HEK293T (cell line): ENCODE measurements around the gene IKZF5.

Experiments
- CTCF ChIA-PET: fragments of 350-600 bp; formaldehyde crosslinking; extraction: SDS; loops from one replicate; lab custom pipeline; 2021; ENCODE audit warnings: antibody characterized with exemption, inconsistent platforms; lab: Yijun Ruan, JAX
- POLR2A ChIA-PET: fragments of 350-600 bp; formaldehyde crosslinking; extraction: SDS; loops from one replicate; lab custom pipeline; 2020; ENCODE audit warnings: antibody characterized with exemption, inconsistent platforms; lab: Yijun Ruan, JAX
- DNase-seq: peaks from one replicate; pipeline ENCODE4 v3.0.0; 2012; ENCODE audit warnings: mixed read lengths; ENCODE audit errors: extremely low spot score
- ARNT ChIP-seq: fragments of 450-650 bp; IDR thresholded peaks from 2 replicates; pipeline ENCODE4 v1.6.1; 2017; ENCODE audit warnings: mild to moderate bottlenecking
- BHLHE40 ChIP-seq: fragments of 450-650 bp; IDR thresholded peaks from 2 replicates; pipeline ENCODE4 v1.6.1; 2016; ENCODE audit warnings: mild to moderate bottlenecking, moderate library complexity, borderline replicate concordance
- CTBP1 ChIP-seq: fragments of 450-650 bp; IDR thresholded peaks from 2 replicates; pipeline ENCODE4 v1.6.1; 2016; ENCODE audit warnings: borderline replicate concordance
- ELF4 ChIP-seq: fragments of 450-650 bp; IDR thresholded peaks from 2 replicates; pipeline ENCODE4 v1.6.1; 2017; ENCODE audit warnings: antibody characterized with exemption
- FOXA1 ChIP-seq: fragments of 450-650 bp; IDR thresholded peaks from 2 replicates; pipeline ENCODE4 v1.6.1; 2016; ENCODE audit warnings: mild to moderate bottlenecking
- FOXK2 ChIP-seq: fragments of 450-650 bp; IDR thresholded peaks from 2 replicates; pipeline ENCODE4 v1.6.1; 2016; ENCODE audit warnings: mild to moderate bottlenecking
- FOXM1 ChIP-seq: fragments of 450-650 bp; IDR thresholded peaks from 2 replicates; pipeline ENCODE4 v1.6.1; 2017; ENCODE audit warnings: mild to moderate bottlenecking, borderline replicate concordance
- HDGF ChIP-seq: fragments of 450-650 bp; IDR thresholded peaks from 2 replicates; pipeline ENCODE4 v1.6.1; 2017; ENCODE audit warnings: antibody characterized with exemption, borderline replicate concordance
- L3MBTL2 ChIP-seq: fragments of 450-650 bp; conservative IDR thresholded peaks from 2 replicates; pipeline ENCODE4 v1.6.1; 2016; ENCODE audit warnings: mild to moderate bottlenecking
- LEF1 ChIP-seq: fragments of 450-650 bp; IDR thresholded peaks from 2 replicates; pipeline ENCODE4 v1.6.1; 2017; ENCODE audit warnings: mild to moderate bottlenecking, borderline replicate concordance
- NFRKB ChIP-seq: fragments of 450-650 bp; IDR thresholded peaks from 2 replicates; pipeline ENCODE4 v1.6.1; 2016; ENCODE audit warnings: mild to moderate bottlenecking, moderate library complexity
- PKNOX1 ChIP-seq: fragments of 450-650 bp; IDR thresholded peaks from 2 replicates; pipeline ENCODE4 v1.6.1; 2016
- SP1 ChIP-seq: fragments of 450-650 bp; IDR thresholded peaks from 2 replicates; pipeline ENCODE4 v1.6.1; 2017
- SUZ12 ChIP-seq: fragments of 450-650 bp; IDR thresholded peaks from 2 replicates; pipeline ENCODE4 v1.6.1; 2016; ENCODE audit warnings: mild to moderate bottlenecking
- TARDBP ChIP-seq: fragments of 450-650 bp; IDR thresholded peaks from 2 replicates; pipeline ENCODE4 v1.6.1; 2016
- ZNF384 ChIP-seq: fragments of 450-650 bp; IDR thresholded peaks from 2 replicates; pipeline ENCODE4 v1.6.1; 2016

IKZF5 gene

GRCh38 chr10:123000155-123000554 is 8.4 kb downstream of the IKZF5 start:
- TF ChIP-seq PKNOX1 (0 out of 2 replicates have a peak, but pooled peaks have one; percentile 33), TARDBP (no peak)
- ChIA-PET POLR2A (interaction anchor here (1.2 to 2.9 kb wide), 2 partner anchors 8 to 20 kb away, joined by 7 to 14 read pairs; partner anchors contain the start of genes ACADSB, IKZF5 and PSTK), CTCF (no interaction called here)
- DNase-seq, result no peak

- ChIA-PET POLR2A (interaction anchor here (1.2 to 2.9 kb wide), 2 partner anchors 9 to 19 kb away, joined by 7 to 14 read pairs; partner anchors contain the start of genes ACADSB, IKZF5 and PSTK), CTCF (interaction anchor here (1.4 kb wide), 1 partner anchor 8 kb away, joined by 3 read pairs; no protein-coding TSS in a partner anchor)
- no peak for DNase-seq
- TF ChIP-seq SP1, result no peak
Measured at GRCh38 chr10:122999347-122999746, 9.2 kb downstream of the IKZF5 start.

- POLR2A ChIA-PET, result interaction anchor here (1.2 to 2.9 kb wide), 2 partner anchors 9 to 18 kb away, joined by 7 to 14 read pairs; partner anchors contain the start of genes ACADSB, IKZF5 and PSTK
- CTCF ChIA-PET, result interaction anchor here (1.4 kb wide), 1 partner anchor 8 kb away, joined by 3 read pairs; no protein-coding TSS in a partner anchor
- DNase-seq, result no peak
- no peak for TF ChIP-seq LEF1
- TF ChIP-seq NFRKB, result no peak
- TF ChIP-seq CTBP1, result no peak
- TF ChIP-seq HDGF, result no peak
- TF ChIP-seq ZNF384, result no peak
- TF ChIP-seq FOXM1, result no peak
- TF ChIP-seq SUZ12, result no peak
- no peak for TF ChIP-seq ELF4
- no peak for TF ChIP-seq PKNOX1
- no peak for TF ChIP-seq TARDBP
- no peak for TF ChIP-seq FOXK2
- no peak for TF ChIP-seq BHLHE40
- TF ChIP-seq ARNT, result no peak
- no peak for TF ChIP-seq SP1
- no peak for TF ChIP-seq FOXA1
Measured at GRCh38 chr10:122998934-122999333, 9.7 kb downstream of the IKZF5 start.

GRCh38 chr10:122998360-122998917 is 10.2 kb downstream of the IKZF5 start:
- DNase-seq, result no peak

GRCh38 chr10:122997864-122998263 is 10.7 kb downstream of the IKZF5 start:
- ChIA-PET POLR2A (interaction anchor here (2.9 kb wide), 1 partner anchor 10 kb away, joined by 14 read pairs; the partner anchor contains the start of genes ACADSB and IKZF5), CTCF (no interaction called here)
- no peak for TF ChIP-seq TARDBP
- TF ChIP-seq NFRKB, result no peak
- TF ChIP-seq FOXK2, result no peak
- no peak for TF ChIP-seq PKNOX1
- no peak for TF ChIP-seq CTBP1
- TF ChIP-seq SP1, result no peak
- TF ChIP-seq ZNF384, result no peak
- TF ChIP-seq HDGF, result no peak
- TF ChIP-seq FOXA1, result no peak
- no peak for TF ChIP-seq ELF4
- no peak for TF ChIP-seq L3MBTL2
- no peak for TF ChIP-seq BHLHE40
- TF ChIP-seq SUZ12, result no peak
- no peak for DNase-seq

More at GRCh38 chr10:122998360-122998917, 10.2 kb downstream of the IKZF5 start:
- TF ChIP-seq LEF1 (no peak), PKNOX1 (no peak), FOXK2 (no peak), ARNT (no peak), HDGF (no peak), BHLHE40 (no peak), L3MBTL2 (no peak), ELF4 (no peak), FOXM1 (no peak), FOXA1 (no peak), CTBP1 (no peak), NFRKB (no peak)
- ChIA-PET POLR2A (interaction anchor here (2.9 kb wide), 1 partner anchor 10 kb away, joined by 14 read pairs; the partner anchor contains the start of genes ACADSB and IKZF5), CTCF (interaction anchor here (1.4 kb wide), 1 partner anchor 9 kb away, joined by 3 read pairs; no protein-coding TSS in a partner anchor)

- POLR2A ChIA-PET, result no interaction called here
- CTCF ChIA-PET, result no interaction called here
- TF ChIP-seq PKNOX1 (no peak), ELF4 (no peak), SP1 (no peak), HDGF (no peak), L3MBTL2 (no peak), NFRKB (no peak)
- DNase-seq, result no peak
Measured at GRCh38 chr10:122995936-122996335, 12.7 kb downstream of the IKZF5 start.
